NAMALWA (cell line): Measurements from ENCODE around the gene IRF8.
"Not testable (repeated sequence)": the region's sequence is repeated elsewhere in the genome, so short reads cannot be mapped to it uniquely, and the experiment has no call there.

Experiments
- DNase-seq: peaks from one replicate; pipeline ENCODE4 v3.0.0-alpha.2; 2015; ENCODE audit warnings: low spot score

The IRF8 gene

GRCh38 chr16:85869206-85869605, 29.8 kb upstream of the IRF8 start:
- DNase-seq, result no peak

- DNase-seq, result no peak
These were observed 29.0 kb upstream of the IRF8 start for GRCh38 chr16:85869785-85870558.

GRCh38 chr16:85871756-85872155, 27.2 kb upstream of the IRF8 start:
- DNase-seq, result no peak

GRCh38 chr16:85872734-85873133, 26.2 kb upstream of the IRF8 start:
- no peak for DNase-seq

- no peak for DNase-seq
These were observed 25.8 kb upstream of the IRF8 start for GRCh38 chr16:85873153-85873552.

- not testable (repeated sequence) for DNase-seq
These were observed 24.9 kb upstream of the IRF8 start for GRCh38 chr16:85874031-85874430.

GRCh38 chr16:85878407-85878806, 20.6 kb upstream of the IRF8 start:
- DNase-seq, result no peak

GRCh38 chr16:85878875-85879274, 20.1 kb upstream of the IRF8 start:
- DNase-seq, result no peak

GRCh38 chr16:85879549-85879948, 19.4 kb upstream of the IRF8 start:
- DNase-seq, result no peak

GRCh38 chr16:85879975-85880831, 18.8 kb upstream of the IRF8 start:
- DNase-seq, result no peak

- no peak for DNase-seq
These were observed 18.1 kb upstream of the IRF8 start for GRCh38 chr16:85880861-85881260.

GRCh38 chr16:85881436-85881835, 17.5 kb upstream of the IRF8 start:
- no peak for DNase-seq

GRCh38 chr16:85882181-85882810, 16.7 kb upstream of the IRF8 start:
- DNase-seq, result no peak

- no peak for DNase-seq
These were observed 15.1 kb upstream of the IRF8 start for GRCh38 chr16:85883813-85884212.

- DNase-seq, result no peak
These were observed 14.0 kb upstream of the IRF8 start for GRCh38 chr16:85884808-85885463.

GRCh38 chr16:85885537-85885936, 13.4 kb upstream of the IRF8 start:
- no peak for DNase-seq

GRCh38 chr16:85888405-85889331, 10.3 kb upstream of the IRF8 start:
- peak; percentile 84 for DNase-seq

- no peak for DNase-seq
These were observed 7.8 kb upstream of the IRF8 start for GRCh38 chr16:85891033-85891775.

GRCh38 chr16:85891776-85892166, 7.2 kb upstream of the IRF8 start:
- DNase-seq, result no peak

GRCh38 chr16:85892760-85893159, 6.2 kb upstream of the IRF8 start:
- no peak for DNase-seq
